ENCODE measurements around the gene CYP2W1.
"Not testable (repeated sequence)": the region's sequence is repeated elsewhere in the genome, so short reads cannot be mapped to it uniquely, and the experiment has no call there.

CYP2W1 gene

DNA sequence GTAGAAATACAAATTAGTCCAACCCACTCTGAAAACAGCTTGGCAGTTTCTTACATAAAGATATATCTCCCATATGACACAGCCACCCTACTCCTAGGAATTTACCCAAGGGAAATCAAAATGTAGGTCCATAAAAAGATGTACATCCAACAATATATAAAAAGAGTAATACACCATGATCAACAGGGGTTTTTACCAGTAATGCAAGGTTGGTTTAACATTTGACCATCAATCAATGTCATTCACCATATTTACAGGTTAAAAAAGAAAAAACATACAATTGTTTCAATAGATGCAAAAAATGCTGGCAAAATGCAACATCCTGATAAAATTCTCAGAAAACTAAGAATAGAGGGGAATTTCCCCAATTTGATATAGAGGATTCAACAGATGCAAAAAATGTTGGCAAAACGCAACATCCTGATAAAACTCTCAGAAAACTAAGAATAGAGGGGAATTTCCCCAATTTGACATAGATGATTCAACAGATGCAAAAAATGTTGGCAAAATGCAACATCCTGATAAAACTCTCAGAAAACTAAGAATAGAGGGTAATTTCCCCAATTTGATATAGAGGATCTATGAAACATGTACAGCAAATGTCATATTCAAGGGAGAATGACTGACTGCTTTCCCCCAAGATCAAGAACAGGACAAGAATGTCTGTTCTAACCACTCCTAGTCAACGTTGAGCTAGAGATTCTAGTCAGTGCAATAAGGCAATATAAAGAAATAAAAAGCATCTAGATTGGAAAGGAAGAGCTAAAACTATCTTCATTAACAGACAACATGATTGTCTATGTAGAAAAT is 42.2 kb upstream of the CYP2W1 start:
- H2BK120ac ChIP-seq (ENCODE audit: insufficient read depth, low read length, poor library complexity): no peak overlapping the region
- peaks cover 6% of the 10 kb centered on the region for H3K79me1 ChIP-seq (ENCODE audit: low read length)
- H3K36me3 ChIP-seq (ENCODE audit: control insufficient read depth in 1 of 2, insufficient read depth in 2 of 2, low read length in 2 of 2): no peaks in the 10 kb centered on the region
- H3K27ac ChIP-seq (ENCODE audit: low read depth, low read length): no peak overlapping the region
- no peak overlapping the region for H4K8ac ChIP-seq (ENCODE audit: low read depth, low read length)
- H2AFZ ChIP-seq (ENCODE audit: insufficient read depth, low read length, poor library complexity): no peak overlapping the region
- no peaks in the 10 kb centered on the region for H3K27me3 ChIP-seq (ENCODE audit: insufficient read depth, low read length)
- no peak overlapping the region for H3K18ac ChIP-seq (ENCODE audit: low read length)
- H2AK5ac ChIP-seq (ENCODE audit: low read length): no peak overlapping the region
- H4K12ac ChIP-seq (ENCODE audit: low read depth, low read length): no peak overlapping the region
- H3K9me3 ChIP-seq (ENCODE audit: insufficient read depth, low read depth, low read length): peaks cover 2% of the 10 kb centered on the region
- no peak overlapping the region for H3K14ac ChIP-seq (ENCODE audit: low read length)
- no peak overlapping the region for H2BK12ac ChIP-seq (ENCODE audit: low read length)
- WGBS (ENCODE audit: extremely low coverage, insufficient coverage, insufficient read length): no CpG with 5 or more reads among the region's 2 CpGs
- peaks cover 8 to 9% of the 10 kb centered on the region in 2 experiments for H3K4me1 ChIP-seq (ENCODE audit: control insufficient read depth in 1 of 2, insufficient read depth in 2 of 2, low read length in 2 of 2)
- H3K4me2 ChIP-seq (ENCODE audit: low read length): no peak overlapping the region
- H2BK5ac ChIP-seq (ENCODE audit: low read depth, low read length, poor library complexity): no peak overlapping the region
- no peak overlapping the region for H3K23ac ChIP-seq (ENCODE audit: low read length)
- peak in 1 of 2 donors; percentile 45 for DNase-seq
- no peak overlapping the region for H4K91ac ChIP-seq (ENCODE audit: low read depth, low read length)
- peaks cover 3% of the 10 kb centered on the region for H3K79me2 ChIP-seq (ENCODE audit: control insufficient read depth, insufficient read depth, low read length, poor library complexity)
- H3K9ac ChIP-seq (ENCODE audit: low read length): no peak overlapping the region
- no peak overlapping the region for H3K4me3 ChIP-seq (ENCODE audit: low read depth, low read length)
- no peak overlapping the region for H3K4ac ChIP-seq (ENCODE audit: low read depth, low read length)

DNA sequence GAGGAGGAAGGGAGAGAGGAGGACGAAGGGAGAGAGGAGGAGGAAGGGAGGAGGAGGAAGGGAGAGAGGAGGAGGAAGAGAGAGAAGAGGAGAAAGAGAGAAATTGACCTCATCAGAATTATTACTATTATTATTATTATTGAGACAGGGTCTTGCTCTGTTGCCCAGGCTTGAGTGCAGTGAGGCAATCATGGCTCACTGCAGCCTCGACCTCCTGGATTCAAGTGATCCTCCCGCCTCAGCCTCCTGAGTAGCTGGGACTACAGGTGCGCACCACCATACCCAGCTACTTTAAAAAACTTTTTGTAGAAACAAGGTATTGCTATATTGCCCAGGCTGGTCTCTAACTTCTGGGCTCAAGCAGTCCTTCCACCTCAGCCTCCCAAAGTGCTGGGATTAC is 39.2 kb upstream of the CYP2W1 start:
- H3K36me3 ChIP-seq (ENCODE audit: control insufficient read depth in 1 of 2, insufficient read depth in 2 of 2, low read length in 2 of 2); H3K27me3 ChIP-seq (ENCODE audit: insufficient read depth, low read length); H3K23ac ChIP-seq (ENCODE audit: low read length); H2BK12ac ChIP-seq (ENCODE audit: low read length); H3K79me2 ChIP-seq (ENCODE audit: control insufficient read depth, insufficient read depth, low read length, poor library complexity); H3K4me3 ChIP-seq (ENCODE audit: low read depth, low read length); H3K4me2 ChIP-seq (ENCODE audit: low read length); H3K9me3 ChIP-seq (ENCODE audit: insufficient read depth, low read depth, low read length); DNase-seq; H2AFZ ChIP-seq (ENCODE audit: insufficient read depth, low read length, poor library complexity); H3K4ac ChIP-seq (ENCODE audit: low read depth, low read length); H2BK5ac ChIP-seq (ENCODE audit: low read depth, low read length, poor library complexity); H4K8ac ChIP-seq (ENCODE audit: low read depth, low read length); H3K14ac ChIP-seq (ENCODE audit: low read length); H4K91ac ChIP-seq (ENCODE audit: low read depth, low read length); H3K9ac ChIP-seq (ENCODE audit: low read length); H2AK5ac ChIP-seq (ENCODE audit: low read length); H2BK120ac ChIP-seq (ENCODE audit: insufficient read depth, low read length, poor library complexity); H4K12ac ChIP-seq (ENCODE audit: low read depth, low read length); H3K18ac ChIP-seq (ENCODE audit: low read length); H3K27ac ChIP-seq (ENCODE audit: low read depth, low read length): not testable (repeated sequence)
- no CpG with 5 or more reads among the region's 4 CpGs for WGBS (ENCODE audit: extremely low coverage, insufficient coverage, insufficient read length)
- Histone ChIP-seq H3K4me1 (ENCODE audit: control insufficient read depth in 1 of 2, insufficient read depth in 2 of 2, low read length in 2 of 2) (peaks cover 13% of the 10 kb centered on the region in 2 experiments), H3K79me1 (ENCODE audit: low read length) (peaks cover 11% of the 10 kb centered on the region)

DNA sequence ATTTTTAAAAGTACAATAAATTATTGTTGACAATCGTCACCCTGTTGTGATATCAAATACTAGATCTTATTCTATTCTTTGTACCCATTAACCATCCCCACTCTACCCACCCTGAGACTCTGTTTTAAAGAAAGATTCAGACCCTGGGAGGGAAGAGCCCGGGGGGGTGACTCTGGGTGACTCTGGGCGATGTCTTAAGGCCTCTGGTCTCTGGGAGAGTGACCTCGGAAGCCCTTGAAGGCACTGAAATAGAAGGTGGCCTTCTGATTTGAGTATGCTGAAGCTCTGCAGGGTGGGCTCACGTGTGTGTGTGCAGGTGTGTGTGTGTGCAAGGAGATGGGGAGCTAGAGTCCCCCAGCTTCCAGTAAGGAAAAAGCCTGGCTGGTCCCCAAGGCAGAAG is 38.2 kb upstream of the CYP2W1 start:
- no CpG with 5 or more reads among the region's 5 CpGs for WGBS (ENCODE audit: extremely low coverage, insufficient coverage, insufficient read length)
- H4K91ac ChIP-seq (ENCODE audit: low read depth, low read length): no peak overlapping the region
- no peak overlapping the region for H3K4ac ChIP-seq (ENCODE audit: low read depth, low read length)
- H4K12ac ChIP-seq (ENCODE audit: low read depth, low read length): no peak overlapping the region
- H2BK5ac ChIP-seq (ENCODE audit: low read depth, low read length, poor library complexity): no peak overlapping the region
- no peak overlapping the region for H3K14ac ChIP-seq (ENCODE audit: low read length)
- peaks cover 13% of the 10 kb centered on the region in 2 experiments for H3K4me1 ChIP-seq (ENCODE audit: control insufficient read depth in 1 of 2, insufficient read depth in 2 of 2, low read length in 2 of 2)
- H3K23ac ChIP-seq (ENCODE audit: low read length): no peak overlapping the region
- H3K27me3 ChIP-seq (ENCODE audit: insufficient read depth, low read length): no peaks in the 10 kb centered on the region
- no peak overlapping the region for H3K27ac ChIP-seq (ENCODE audit: low read depth, low read length)
- peaks cover 3% of the 10 kb centered on the region for H3K79me2 ChIP-seq (ENCODE audit: control insufficient read depth, insufficient read depth, low read length, poor library complexity)
- H2AFZ ChIP-seq (ENCODE audit: insufficient read depth, low read length, poor library complexity): no peak overlapping the region
- H3K79me1 ChIP-seq (ENCODE audit: low read length): peaks cover 11% of the 10 kb centered on the region
- no peak overlapping the region for H3K4me2 ChIP-seq (ENCODE audit: low read length)
- H3K9me3 ChIP-seq (ENCODE audit: insufficient read depth, low read depth, low read length): peaks cover 5% of the 10 kb centered on the region
- DNase-seq: no peak
- H2BK120ac ChIP-seq (ENCODE audit: insufficient read depth, low read length, poor library complexity): no peak overlapping the region
- H3K9ac ChIP-seq (ENCODE audit: low read length): no peak overlapping the region
- H2BK12ac ChIP-seq (ENCODE audit: low read length): no peak overlapping the region
- H3K18ac ChIP-seq (ENCODE audit: low read length): no peak overlapping the region
- H3K36me3 ChIP-seq (ENCODE audit: control insufficient read depth in 1 of 2, insufficient read depth in 2 of 2, low read length in 2 of 2): no peaks in the 10 kb centered on the region
- H3K4me3 ChIP-seq (ENCODE audit: low read depth, low read length): no peak overlapping the region
- no peak overlapping the region for H2AK5ac ChIP-seq (ENCODE audit: low read length)
- H4K8ac ChIP-seq (ENCODE audit: low read depth, low read length): no peak overlapping the region

DNA sequence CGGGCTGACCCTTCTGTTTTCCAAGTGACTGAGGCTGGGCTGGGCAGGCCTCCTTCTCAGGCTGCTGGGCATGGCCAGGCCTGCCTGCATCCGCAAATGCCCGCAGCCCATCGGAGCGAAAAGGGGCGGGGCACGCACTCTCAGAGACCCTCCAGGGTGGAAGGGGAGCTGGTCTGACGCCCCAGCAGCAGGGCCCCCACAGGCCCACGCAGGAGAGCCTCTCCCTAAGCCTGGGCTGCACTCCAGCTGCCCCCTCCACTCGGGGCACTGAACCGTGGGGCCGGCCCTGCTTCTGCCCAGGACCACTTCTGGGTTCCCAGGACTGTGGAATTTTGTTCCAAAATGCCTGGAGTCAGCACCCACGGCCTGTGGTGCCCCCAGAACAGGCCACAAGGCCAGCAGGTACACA is 37.8 kb upstream of the CYP2W1 start:
- H3K18ac ChIP-seq (ENCODE audit: low read length): no peak overlapping the region
- peak overlapping the region; percentile 17 for H3K4me2 ChIP-seq (ENCODE audit: low read length)
- peak overlapping the region; percentile 49 for H2AK5ac ChIP-seq (ENCODE audit: low read length)
- H3K14ac ChIP-seq (ENCODE audit: low read length): peak overlapping the region; percentile 27
- H3K79me2 ChIP-seq (ENCODE audit: control insufficient read depth, insufficient read depth, low read length, poor library complexity): peaks cover 3% of the 10 kb centered on the region
- H2BK12ac ChIP-seq (ENCODE audit: low read length): peak overlapping the region; percentile 28
- no peak overlapping the region for H3K4ac ChIP-seq (ENCODE audit: low read depth, low read length)
- no peak overlapping the region for H3K4me3 ChIP-seq (ENCODE audit: low read depth, low read length)
- H3K23ac ChIP-seq (ENCODE audit: low read length): no peak overlapping the region
- no peaks in the 10 kb centered on the region for H3K27me3 ChIP-seq (ENCODE audit: insufficient read depth, low read length)
- H2BK120ac ChIP-seq (ENCODE audit: insufficient read depth, low read length, poor library complexity): peak overlapping the region; percentile 31
- no peak overlapping the region for H2BK5ac ChIP-seq (ENCODE audit: low read depth, low read length, poor library complexity)
- H3K9ac ChIP-seq (ENCODE audit: low read length): peak overlapping the region; percentile 5
- no peak overlapping the region for H3K27ac ChIP-seq (ENCODE audit: low read depth, low read length)
- H4K8ac ChIP-seq (ENCODE audit: low read depth, low read length): peak overlapping the region; percentile 21
- H3K9me3 ChIP-seq (ENCODE audit: insufficient read depth, low read depth, low read length): peaks cover 3% of the 10 kb centered on the region
- no peaks in the 10 kb centered on the region for H3K36me3 ChIP-seq (ENCODE audit: control insufficient read depth in 1 of 2, insufficient read depth in 2 of 2, low read length in 2 of 2)
- peaks cover 11% of the 10 kb centered on the region for H3K79me1 ChIP-seq (ENCODE audit: low read length)
- WGBS (ENCODE audit: extremely low coverage, insufficient coverage, insufficient read length): no CpG with 5 or more reads among the region's 13 CpGs
- no peak overlapping the region for H4K12ac ChIP-seq (ENCODE audit: low read depth, low read length)
- peaks cover 13% of the 10 kb centered on the region in 2 experiments for H3K4me1 ChIP-seq (ENCODE audit: control insufficient read depth in 1 of 2, insufficient read depth in 2 of 2, low read length in 2 of 2)
- peak overlapping the region; percentile 81 for H4K91ac ChIP-seq (ENCODE audit: low read depth, low read length)
- peak overlapping the region; percentile 9 for H2AFZ ChIP-seq (ENCODE audit: insufficient read depth, low read length, poor library complexity)
- DNase-seq: no peak
